HEK293T (cell line): ENCODE measurements around the gene MYLK4.

Source experiments
- ARNT ChIP-seq: fragments of 450-650 bp; IDR thresholded peaks from 2 replicates; pipeline ENCODE4 v1.6.1; 2017; ENCODE audit warnings: mild to moderate bottlenecking
- ELF4 ChIP-seq: fragments of 450-650 bp; IDR thresholded peaks from 2 replicates; pipeline ENCODE4 v1.6.1; 2017; ENCODE audit warnings: antibody characterized with exemption
- FOXM1 ChIP-seq: fragments of 450-650 bp; IDR thresholded peaks from 2 replicates; pipeline ENCODE4 v1.6.1; 2017; ENCODE audit warnings: mild to moderate bottlenecking, borderline replicate concordance
- SP1 ChIP-seq: fragments of 450-650 bp; IDR thresholded peaks from 2 replicates; pipeline ENCODE4 v1.6.1; 2017
- TF ChIP-seq, protein P1 (sequence below): fragments of 450-650 bp; IDR thresholded peaks from 2 replicates; pipeline ENCODE4 v1.6.1; 2016

GRCh38 chr6:2646346-2646745, 104.4 kb downstream of the MYLK4 start:
- TF ChIP-seq SP1 (no peak), FOXM1 (no peak), ARNT (no peak), ELF4 (no peak)
- TF ChIP-seq, protein P1, sequence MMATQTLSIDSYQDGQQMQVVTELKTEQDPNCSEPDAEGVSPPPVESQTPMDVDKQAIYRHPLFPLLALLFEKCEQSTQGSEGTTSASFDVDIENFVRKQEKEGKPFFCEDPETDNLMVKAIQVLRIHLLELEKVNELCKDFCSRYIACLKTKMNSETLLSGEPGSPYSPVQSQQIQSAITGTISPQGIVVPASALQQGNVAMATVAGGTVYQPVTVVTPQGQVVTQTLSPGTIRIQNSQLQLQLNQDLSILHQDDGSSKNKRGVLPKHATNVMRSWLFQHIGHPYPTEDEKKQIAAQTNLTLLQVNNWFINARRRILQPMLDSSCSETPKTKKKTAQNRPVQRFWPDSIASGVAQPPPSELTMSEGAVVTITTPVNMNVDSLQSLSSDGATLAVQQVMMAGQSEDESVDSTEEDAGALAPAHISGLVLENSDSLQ: no peak
